OCI-LY3 (cell line): ENCODE measurements around the gene MYBL2.

Experiments
- EZH2phosphoT487 ChIP-seq: fragments of 200-600 bp; shearing (Covaris generic); IDR thresholded peaks from 2 replicates; pipeline ENCODE4 v1.6.1; 2018; ENCODE audit warnings: antibody characterized with exemption, mixed run types, low read depth
- TF ChIP-seq, protein P1 (sequence below): fragments of 200-600, 300-600 bp; sonication (generic); IDR thresholded peaks from 2 replicates; pipeline ENCODE4 v1.5.1; 2014; ENCODE audit warnings: antibody characterized with exemption, low read length, low read depth

DNA sequence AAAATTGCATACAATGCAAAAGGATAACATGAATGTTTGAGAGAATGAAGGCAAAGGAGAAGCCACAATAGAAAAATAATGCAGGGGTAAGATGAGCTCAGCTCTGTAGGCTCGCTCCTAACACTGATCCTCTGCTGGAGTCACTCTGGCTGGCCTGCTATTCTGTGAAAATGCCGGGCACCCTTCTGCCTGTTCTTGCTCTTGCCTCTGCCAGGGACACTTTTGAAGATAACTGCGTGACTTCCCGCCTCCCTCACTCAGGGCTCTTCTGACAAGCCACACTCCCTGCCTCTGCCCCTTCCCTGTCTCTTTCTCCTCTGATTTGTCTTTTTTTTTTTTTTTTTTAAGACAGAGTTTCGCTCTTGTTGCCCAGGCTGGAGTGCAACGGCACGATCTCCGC, 35.3 kb upstream of the MYBL2 start:
- TF ChIP-seq, protein P1, sequence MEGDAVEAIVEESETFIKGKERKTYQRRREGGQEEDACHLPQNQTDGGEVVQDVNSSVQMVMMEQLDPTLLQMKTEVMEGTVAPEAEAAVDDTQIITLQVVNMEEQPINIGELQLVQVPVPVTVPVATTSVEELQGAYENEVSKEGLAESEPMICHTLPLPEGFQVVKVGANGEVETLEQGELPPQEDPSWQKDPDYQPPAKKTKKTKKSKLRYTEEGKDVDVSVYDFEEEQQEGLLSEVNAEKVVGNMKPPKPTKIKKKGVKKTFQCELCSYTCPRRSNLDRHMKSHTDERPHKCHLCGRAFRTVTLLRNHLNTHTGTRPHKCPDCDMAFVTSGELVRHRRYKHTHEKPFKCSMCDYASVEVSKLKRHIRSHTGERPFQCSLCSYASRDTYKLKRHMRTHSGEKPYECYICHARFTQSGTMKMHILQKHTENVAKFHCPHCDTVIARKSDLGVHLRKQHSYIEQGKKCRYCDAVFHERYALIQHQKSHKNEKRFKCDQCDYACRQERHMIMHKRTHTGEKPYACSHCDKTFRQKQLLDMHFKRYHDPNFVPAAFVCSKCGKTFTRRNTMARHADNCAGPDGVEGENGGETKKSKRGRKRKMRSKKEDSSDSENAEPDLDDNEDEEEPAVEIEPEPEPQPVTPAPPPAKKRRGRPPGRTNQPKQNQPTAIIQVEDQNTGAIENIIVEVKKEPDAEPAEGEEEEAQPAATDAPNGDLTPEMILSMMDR, result no peak
- TF ChIP-seq EZH2phosphoT487, result no peak
